HG03378 (cell line): ENCODE measurements around the gene SGMS1.
"Not testable (repeated sequence)": the region's sequence is repeated elsewhere in the genome, so short reads cannot be mapped to it uniquely, and the experiment has no call there.

Experiments used
- ATAC-seq: cut with Tn5 transposase; IDR thresholded peaks from one replicate; pipeline ENCODE4 v1.9.1; 2021; ENCODE audit warnings: mild to moderate bottlenecking, moderate library complexity; ENCODE audit not compliant: unreplicated experiment

The SGMS1 gene

DNA sequence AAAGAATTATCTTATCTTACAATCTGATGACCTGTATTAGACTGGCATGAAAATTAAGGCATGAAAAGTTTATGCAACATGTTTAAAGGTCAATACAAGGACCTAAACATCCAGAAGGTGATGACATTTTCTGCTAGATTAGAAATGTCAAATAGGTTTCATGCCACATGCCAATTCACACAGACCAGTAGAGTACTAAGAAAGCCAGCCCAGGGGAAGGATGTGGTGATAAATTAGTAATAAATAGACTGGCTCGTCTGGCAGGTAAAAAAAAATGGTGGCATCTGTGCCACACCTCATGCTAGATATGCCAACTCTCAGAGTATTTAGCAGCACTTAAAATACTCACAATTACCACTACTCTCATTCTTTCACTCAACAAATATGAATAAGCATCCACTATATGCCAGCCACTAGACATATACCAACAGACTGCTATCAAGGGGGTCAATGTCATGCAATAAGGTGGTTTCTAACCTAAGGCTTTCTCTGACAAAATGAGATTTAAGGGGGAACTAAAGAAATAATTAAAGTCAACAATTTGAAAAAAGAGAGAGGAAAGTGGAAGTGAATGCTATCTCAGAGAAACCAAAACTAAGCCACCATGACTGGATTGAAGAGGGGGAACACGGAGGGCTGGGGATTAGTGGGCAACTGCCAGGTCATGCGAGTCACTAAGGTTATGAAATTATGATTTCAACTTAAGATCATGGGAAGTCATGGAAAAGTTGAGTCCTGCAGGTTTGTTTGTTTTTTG, 83.5 kb downstream of the SGMS1 start:
- ATAC-seq, result peak; percentile 35

DNA sequence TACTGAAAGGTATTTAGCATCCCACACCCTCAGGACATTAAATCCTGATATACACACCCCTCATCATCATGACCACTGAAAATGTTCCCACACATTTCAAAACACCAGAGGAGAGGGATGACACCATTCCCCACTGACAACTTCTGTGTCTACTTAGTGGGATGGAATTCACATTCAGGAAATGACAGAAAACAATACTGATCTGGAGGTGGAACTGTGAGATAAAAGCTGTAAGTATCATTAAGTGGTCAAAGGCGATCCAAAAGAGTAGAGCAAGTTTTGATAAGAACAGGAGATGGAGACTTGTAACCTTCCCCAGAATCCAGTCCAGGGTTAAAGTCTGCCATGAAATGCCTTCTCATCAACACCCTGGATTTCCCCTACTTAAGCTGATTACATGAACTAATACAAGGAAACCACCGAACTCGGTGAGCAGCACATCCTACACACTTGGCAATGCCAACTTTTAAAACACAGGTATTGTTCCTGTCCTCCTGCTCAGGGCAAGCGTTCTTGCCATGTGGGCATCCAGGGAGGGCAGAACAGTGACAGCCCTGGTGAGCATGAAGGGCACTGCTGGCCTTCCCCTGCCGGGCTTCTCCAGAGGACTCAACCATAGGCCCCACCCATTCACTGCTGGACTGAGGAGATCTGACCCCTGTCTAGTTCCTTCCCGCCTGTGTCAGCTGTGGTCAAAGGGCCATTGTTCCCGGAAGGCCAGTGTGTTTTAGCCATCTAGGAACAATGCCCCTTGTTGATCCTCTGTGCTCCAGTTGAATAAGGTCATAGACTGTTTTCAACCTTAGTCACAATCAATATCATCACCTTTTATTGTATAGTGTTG, 85.0 kb downstream of the SGMS1 start:
- peak; percentile 51 for ATAC-seq

DNA sequence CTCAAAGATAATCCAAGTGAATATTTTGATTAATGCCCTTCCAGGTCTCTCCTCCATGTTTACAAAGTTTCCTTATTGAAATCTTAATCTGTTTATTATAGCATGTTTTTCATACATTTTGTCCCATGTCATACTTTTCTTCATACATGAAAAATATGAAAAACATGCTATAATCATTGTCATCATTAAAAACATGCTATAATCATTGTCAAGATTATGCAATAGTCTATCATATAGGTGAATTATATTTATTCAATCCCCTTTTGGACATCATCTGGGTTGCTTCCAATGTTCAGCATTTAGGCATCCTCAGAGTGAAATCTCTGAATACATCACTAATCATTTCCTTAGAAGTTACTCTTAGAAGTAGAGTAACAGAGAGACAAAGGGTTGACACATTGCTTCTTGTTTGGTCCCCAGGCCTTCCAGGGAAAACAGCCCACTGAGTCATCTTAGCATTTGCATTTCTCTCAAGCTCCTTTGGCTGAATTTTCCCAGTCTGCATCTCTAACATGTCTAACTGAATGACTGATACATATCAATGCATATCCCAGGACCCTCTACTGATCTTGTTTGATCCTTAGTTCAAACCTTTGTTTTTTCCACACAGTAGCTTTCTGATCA, 87.0 kb downstream of the SGMS1 start:
- no peak for ATAC-seq

DNA sequence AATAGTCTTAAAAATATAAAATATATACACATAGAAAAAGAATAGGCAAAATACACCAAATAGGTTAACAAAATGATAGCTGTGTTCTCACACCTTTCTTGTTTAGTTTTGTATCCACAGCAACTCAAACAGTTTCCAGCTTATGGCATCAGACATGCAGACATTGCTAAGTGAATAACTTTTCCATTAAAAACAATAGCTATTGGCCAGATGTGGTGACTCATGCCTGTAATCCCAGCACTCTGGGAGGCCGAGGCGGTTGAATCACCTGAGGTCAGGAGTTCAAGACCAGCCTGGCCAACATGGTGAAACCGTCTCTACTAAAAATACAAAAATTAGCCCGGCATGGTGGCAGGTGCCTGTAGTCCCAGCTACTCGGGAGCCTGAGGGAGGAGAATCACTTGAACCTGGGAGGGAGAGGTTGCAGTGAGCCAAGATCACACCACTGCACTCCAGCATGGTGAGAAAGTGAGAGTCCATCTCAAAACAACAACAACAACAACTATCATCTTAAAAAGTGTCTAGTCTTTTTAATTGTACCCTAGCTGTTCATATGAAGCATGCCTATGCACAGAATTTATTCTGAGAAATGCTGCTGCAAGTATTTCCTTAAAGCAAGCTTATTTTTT, 88.9 kb downstream of the SGMS1 start:
- ATAC-seq, result not testable (repeated sequence)

DNA sequence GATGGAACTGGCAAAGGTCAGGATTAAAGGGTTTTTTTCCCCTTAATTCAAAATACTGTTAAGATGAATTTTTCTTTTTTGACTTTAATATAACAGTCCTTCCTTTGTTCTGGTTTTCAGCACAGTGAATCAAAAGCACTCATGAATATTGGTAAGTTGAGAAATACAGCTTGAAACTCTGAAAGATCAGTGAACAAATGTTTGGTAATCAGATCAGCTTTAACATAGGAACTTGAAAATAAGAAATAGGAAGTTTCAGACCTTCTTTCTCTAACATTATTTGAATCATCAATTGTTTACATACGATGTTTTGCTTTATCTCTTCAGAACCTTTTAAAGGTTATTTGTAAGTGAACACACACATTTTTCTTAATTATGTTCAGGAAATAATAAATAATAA, 90.5 kb downstream of the SGMS1 start:
- ATAC-seq, result no peak

DNA sequence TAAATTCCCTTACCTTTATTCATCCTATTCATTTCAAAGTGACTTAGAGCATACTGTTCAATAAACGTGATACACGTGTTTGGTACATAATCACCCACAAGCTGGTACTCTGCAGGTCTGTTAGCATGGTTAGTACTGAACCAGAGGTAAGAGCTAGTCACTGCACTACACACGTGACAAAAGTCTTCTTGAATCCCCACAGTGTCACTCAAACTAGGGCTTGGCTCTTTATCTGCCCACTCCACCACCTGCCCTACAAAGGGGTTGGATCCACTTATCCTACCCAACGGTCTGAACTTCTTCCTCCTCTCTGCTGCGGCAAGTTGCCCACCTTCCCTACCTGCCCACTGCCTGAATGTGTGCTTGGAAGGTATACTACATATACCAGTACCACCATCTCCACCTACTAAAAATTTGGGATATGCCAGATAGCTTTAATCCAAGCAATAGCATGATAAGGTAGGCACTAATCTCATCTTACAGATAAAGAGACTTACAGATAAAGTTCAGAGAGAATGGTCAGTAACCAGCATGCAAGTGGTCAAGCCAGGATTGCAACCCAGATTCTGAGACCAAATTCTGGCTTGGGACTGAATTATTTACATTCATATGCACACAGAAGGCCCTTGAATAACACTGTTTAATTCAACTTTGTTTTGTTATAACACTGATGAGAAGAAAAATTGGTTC, 92.2 kb downstream of the SGMS1 start:
- no peak for ATAC-seq

- no peak for ATAC-seq
Measured at GRCh38 chr10:50529660-50530059, 94.1 kb downstream of the SGMS1 start.

GRCh38 chr10:50528206-50528605, 95.5 kb downstream of the SGMS1 start:
- ATAC-seq, result no peak

GRCh38 chr10:50527442-50528043, 96.2 kb downstream of the SGMS1 start:
- ATAC-seq, result no peak

- ATAC-seq, result no peak
Measured at GRCh38 chr10:50526185-50526584, 97.6 kb downstream of the SGMS1 start.

DNA sequence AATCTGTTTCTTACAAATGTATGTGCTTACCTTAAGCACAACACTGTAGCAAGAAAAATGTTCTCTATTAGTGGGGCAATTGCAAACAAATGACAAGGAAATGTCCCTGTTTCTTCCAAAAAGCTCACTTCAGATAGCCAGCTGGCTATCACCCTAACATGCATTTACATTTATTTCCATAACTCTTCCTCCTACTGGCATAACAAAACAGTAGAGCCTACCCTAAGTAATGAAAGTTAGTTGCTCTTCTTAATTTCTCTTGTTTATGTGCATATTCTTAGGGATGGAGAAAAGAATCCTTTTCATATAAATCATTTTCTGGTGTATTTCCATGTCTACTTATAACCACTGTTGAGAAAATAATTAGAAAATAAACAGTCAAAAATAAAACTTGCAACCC, 100.4 kb downstream of the SGMS1 start:
- no peak for ATAC-seq

DNA sequence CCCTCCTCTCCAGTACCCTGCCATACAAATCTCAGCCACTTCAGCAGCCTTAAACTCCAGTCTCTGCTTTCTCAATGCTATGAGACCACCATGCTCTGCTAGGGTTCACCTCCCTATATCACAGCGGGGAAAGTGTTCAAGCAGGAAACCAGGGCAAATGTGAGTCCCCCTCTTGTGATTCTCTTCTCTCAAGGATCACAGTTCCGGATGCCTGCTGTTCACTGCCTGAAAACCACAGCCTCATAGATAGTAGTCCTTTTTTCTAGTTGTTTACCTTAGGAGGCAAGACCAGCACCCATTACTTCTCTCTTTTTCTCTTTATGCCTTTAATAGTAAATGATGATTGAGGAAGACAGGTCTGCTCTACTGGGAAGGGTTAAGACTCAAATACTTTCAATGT, 100.8 kb downstream of the SGMS1 start:
- ATAC-seq, result no peak

DNA sequence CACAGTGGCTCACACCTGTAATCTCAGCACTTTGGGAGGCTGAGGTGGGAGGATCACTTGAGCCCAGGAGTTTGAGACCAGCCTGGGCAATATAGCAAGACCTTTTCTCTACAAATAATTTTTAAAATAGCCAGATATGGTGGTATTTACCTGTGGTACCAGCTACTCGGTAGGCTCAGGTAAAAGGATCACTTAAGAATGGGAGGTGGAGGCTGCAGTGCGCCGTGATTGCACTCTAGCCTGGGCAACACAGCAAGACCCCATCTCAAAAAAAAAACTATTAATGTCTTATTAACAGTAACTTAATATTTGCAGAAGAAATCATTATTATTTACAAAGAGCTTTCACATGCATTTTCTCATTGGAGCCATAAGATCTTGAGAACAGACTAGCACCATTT, 103.6 kb downstream of the SGMS1 start:
- ATAC-seq, result no peak

DNA sequence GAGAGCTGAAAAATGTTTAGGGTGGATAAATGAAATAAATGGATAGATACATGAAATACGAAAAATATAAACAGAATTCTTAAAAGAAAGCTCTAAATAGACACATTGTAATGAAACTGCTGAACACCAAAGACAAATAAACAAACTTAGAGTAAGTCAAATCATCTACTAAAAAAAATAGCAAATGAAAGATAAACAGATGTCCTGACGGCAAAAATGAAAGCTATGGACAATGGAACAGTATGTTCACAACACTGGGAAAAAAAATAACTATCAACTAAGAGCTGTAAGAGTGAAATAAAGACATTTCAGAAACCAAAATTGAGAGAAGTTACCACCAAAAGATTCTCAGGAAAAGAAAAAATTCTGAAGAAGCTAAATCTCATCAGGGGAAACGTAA, 106.1 kb downstream of the SGMS1 start:
- ATAC-seq, result no peak

- ATAC-seq, result no peak
Measured at GRCh38 chr10:50516171-50516570, 107.6 kb downstream of the SGMS1 start.

GRCh38 chr10:50515420-50515819, 108.3 kb downstream of the SGMS1 start:
- ATAC-seq, result no peak

- ATAC-seq, result no peak
Measured at GRCh38 chr10:50514995-50515394, 108.8 kb downstream of the SGMS1 start.

DNA sequence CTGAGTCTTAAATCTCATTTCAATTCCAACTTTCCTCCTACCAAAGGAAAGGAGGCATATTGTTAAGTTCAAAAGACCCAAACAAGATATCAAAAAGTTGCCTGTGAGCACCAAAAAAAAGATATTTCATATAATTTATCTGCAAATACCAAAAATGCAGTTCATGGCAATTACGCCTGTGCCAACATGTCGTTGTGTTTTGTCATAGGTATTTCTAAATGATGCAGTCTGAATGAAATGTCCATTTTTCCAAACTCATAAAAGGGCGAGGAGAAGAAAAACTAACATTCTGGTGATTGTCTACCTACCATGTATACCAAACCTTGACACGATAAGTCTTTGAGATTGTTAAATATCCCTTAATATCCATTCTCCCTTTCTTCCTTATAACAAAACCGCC, 109.8 kb downstream of the SGMS1 start:
- ATAC-seq, result no peak

DNA sequence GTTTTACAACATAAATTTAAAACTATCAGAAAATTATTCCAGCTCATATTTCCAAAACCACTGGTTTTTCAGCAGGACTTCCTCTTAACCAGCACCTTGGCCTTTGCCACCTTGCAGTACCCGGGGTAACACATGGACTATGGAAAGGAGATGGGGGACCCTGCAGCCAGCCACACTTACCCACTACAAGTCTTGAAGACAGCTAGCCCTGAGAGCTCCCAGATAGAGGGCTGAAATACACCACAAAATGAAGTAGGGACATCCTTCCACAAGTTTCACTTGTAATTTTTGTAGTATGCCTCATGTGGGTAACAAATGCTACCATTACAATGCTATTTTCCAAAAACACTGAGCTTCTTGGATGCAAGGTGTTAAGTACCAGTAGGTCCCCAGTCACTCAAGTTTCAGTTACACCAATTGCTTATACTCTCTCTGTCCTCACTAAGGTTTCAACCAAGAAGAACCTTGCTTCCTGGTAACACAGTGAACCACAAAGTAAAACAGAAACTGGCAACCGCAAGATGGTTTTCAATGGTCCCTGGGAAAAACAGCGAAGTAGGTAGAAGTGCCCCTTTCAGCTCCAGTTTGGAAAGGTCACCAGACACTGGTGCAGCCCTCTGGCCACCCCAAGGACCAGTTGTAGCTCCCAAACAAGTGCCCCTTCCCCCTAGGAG, 110.9 kb downstream of the SGMS1 start:
- peak; percentile 43 for ATAC-seq

DNA sequence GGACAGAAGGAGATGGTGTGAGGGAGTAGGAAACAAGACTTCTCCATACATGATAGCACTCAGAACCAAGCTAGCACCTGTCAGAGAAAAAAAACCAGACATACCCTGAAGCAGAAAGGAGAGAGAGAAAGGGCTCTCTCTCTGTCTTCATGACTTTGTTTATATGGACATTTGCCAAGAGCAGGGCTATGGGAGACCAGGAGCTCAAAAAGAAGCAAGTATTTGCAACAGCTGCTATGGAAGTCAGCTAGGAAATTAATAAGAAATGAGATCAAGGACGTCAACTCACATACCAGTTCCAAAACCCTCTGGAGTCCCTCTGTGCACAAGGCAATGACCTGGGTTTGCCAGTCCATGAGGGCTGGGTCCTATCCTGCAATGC, 111.6 kb downstream of the SGMS1 start:
- ATAC-seq, result no peak
